Endothelial cell (in vitro differentiated cells): ENCODE results near the gene BHLHA15. TPM values are rescaled to one million over a fixed set of nuclear protein-coding genes. Genes with fewer than 3 reads are reported as not detected.
A peak's percentile ranks its signal among the peaks of the same experiment; 100 is the strongest.

Source experiments
- DNase-seq: peaks from one replicate; pipeline ENCODE4 v3.0.0; 2021; ENCODE audit warnings: low spot score
- H3K27ac Mint-ChIP-seq: one replicate; pipeline ENCODE4 v1.8.0; 2021; ENCODE audit warnings: mixed read lengths, inconsistent platforms; ENCODE audit not compliant: unreplicated experiment
- H3K27me3 Mint-ChIP-seq: one replicate; pipeline ENCODE4 v1.8.0; 2021; ENCODE audit warnings: mild to moderate bottlenecking, moderate library complexity, mixed read lengths, inconsistent platforms; ENCODE audit not compliant: unreplicated experiment
- H3K36me3 Mint-ChIP-seq: one replicate; pipeline ENCODE4 v1.8.0; 2021; ENCODE audit warnings: mild to moderate bottlenecking, low read depth, mixed read lengths, inconsistent platforms; ENCODE audit not compliant: unreplicated experiment
- H3K4me1 Mint-ChIP-seq: one replicate; pipeline ENCODE4 v1.8.0; 2021; ENCODE audit warnings: mild to moderate bottlenecking, mixed read lengths, inconsistent platforms; ENCODE audit not compliant: unreplicated experiment
- H3K4me3 Mint-ChIP-seq: one replicate; pipeline ENCODE4 v1.8.0; 2021; ENCODE audit warnings: mild to moderate bottlenecking, mixed read lengths, inconsistent platforms; ENCODE audit not compliant: unreplicated experiment
- H3K9me3 Mint-ChIP-seq: one replicate; pipeline ENCODE4 v1.8.0; 2021; ENCODE audit warnings: mixed read lengths, inconsistent platforms; ENCODE audit not compliant: unreplicated experiment
- total RNA-seq: library from RNA; stranded (reverse); fragmentation: NEBNext Ultra II Directional; extraction: Animal tissue kit (Norgen Biotek cat#: 25700); gene quantifications from one replicate; pipeline ENCODE4 v1.2.1, GENCODE V29; 2021; ENCODE audit not compliant: unreplicated experiment
- TF ChIP-seq, protein P1 (sequence below): fragments of 200-600 bp; sonication (generic); IDR thresholded peaks from one replicate; pipeline ENCODE4 v1.5.0; 2021; ENCODE audit warnings: antibody characterized with exemption; ENCODE audit not compliant: unreplicated experiment

BHLHA15 gene
- total RNA-seq, 1 donor from 2014 or later = 1.2 TPM

DNA sequence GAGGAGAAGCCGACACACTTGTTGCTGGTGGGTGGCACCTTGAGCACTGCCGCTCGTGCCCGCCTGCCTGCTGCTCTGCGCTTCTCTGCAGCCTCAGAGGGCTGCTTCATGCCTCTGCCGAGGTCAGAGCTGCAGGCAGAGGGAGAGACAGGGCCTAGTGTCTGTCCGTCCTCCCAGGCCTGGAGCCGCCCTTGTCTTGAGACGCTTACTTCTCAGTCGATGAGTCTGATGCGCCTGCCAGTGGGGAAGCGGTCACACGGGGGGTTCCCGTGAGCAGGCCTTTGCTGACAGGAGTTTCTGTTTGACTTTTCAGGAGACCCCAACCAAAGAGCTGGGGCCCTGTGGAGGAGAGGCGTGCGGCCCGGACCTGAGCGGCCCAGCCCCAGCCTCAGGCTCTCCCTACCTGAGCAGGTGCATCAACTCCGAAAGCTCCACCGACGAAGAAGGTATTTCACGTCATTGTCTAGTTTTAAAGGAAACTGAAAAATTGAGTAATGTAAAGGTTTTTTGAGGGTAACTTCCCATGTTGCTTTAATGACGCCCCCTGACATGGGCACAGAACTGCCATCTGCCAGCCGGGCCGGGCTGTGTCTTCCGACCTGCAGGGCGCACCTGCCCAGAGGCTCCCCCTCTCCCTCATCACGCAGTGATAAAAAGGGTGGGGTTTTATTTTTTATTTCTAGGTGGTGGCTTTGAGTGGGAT is 7.8 kb upstream of the BHLHA15 start:
- no peak overlapping the region for H3K4me3 Mint-ChIP-seq
- no peaks in the 10 kb centered on the region for H3K4me1 Mint-ChIP-seq
- no peak overlapping the region for H3K27ac Mint-ChIP-seq
- no peak for DNase-seq
- peaks cover 16% of the 10 kb centered on the region for H3K36me3 Mint-ChIP-seq
- peaks cover 5% of the 10 kb centered on the region for H3K27me3 Mint-ChIP-seq
- H3K9me3 Mint-ChIP-seq = no peaks in the 10 kb centered on the region
- TF ChIP-seq, protein P1, sequence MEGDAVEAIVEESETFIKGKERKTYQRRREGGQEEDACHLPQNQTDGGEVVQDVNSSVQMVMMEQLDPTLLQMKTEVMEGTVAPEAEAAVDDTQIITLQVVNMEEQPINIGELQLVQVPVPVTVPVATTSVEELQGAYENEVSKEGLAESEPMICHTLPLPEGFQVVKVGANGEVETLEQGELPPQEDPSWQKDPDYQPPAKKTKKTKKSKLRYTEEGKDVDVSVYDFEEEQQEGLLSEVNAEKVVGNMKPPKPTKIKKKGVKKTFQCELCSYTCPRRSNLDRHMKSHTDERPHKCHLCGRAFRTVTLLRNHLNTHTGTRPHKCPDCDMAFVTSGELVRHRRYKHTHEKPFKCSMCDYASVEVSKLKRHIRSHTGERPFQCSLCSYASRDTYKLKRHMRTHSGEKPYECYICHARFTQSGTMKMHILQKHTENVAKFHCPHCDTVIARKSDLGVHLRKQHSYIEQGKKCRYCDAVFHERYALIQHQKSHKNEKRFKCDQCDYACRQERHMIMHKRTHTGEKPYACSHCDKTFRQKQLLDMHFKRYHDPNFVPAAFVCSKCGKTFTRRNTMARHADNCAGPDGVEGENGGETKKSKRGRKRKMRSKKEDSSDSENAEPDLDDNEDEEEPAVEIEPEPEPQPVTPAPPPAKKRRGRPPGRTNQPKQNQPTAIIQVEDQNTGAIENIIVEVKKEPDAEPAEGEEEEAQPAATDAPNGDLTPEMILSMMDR = no peak

DNA sequence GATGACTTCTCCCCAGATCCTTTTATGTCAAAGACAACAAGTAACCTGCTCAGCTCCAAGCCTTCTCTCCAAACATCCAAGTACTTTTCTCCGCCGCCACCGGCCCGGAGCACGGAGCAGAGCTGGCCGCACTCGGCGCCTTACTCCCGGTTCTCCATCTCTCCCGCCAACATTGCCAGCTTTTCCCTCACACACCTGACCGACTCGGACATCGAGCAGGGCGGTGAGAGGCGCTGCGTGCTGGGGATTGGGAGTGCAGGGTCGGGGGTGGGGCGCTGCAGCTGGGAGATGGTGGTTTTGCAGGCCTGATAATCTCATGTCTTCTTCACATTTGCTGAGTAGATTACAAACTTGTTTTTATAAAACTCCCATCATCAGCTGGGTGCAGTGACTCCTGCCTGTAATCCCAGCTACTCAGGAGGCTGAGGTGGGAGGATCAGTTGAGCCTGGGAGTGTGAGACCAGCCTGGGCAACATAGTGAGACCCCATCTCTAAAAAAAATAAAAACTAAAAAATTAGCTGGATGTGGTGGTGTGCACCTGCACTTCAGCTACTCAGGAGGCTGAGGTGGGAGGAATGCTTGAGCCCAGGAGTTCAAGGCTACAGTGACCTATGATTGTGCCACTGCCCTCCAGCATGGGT is 7.2 kb upstream of the BHLHA15 start:
- peaks cover 16% of the 10 kb centered on the region for H3K36me3 Mint-ChIP-seq
- H3K4me3 Mint-ChIP-seq = no peak overlapping the region
- H3K9me3 Mint-ChIP-seq = no peaks in the 10 kb centered on the region
- no peak overlapping the region for H3K27ac Mint-ChIP-seq
- peaks cover 5% of the 10 kb centered on the region for H3K27me3 Mint-ChIP-seq
- no peak for DNase-seq
- no peaks in the 10 kb centered on the region for H3K4me1 Mint-ChIP-seq
- TF ChIP-seq, protein P1 = no peak

DNA sequence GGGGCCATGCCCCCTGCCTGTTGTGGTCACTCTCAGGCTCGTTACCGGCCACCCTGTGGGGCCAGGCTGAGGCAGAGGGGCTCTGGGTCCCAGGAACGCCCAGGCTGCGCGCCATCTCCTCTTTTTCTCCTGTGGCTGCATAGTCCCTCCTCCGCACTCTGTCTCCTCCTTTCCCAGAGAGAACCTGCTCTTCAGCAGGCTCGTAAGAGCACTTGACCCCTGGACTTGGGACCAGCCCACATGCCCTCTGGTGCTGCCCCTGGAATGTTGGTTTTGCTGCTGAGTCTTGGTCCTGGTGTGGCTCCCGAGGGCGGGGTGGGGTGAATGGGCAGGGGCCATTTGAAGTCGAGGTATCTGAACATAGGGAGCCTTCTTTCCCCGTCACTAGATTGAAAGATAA is 6.6 kb upstream of the BHLHA15 start:
- no peak overlapping the region for H3K27ac Mint-ChIP-seq
- no peak for DNase-seq
- H3K9me3 Mint-ChIP-seq = no peaks in the 10 kb centered on the region
- TF ChIP-seq, protein P1 = no peak
- H3K36me3 Mint-ChIP-seq = peaks cover 16% of the 10 kb centered on the region
- no peaks in the 10 kb centered on the region for H3K4me1 Mint-ChIP-seq
- no peak overlapping the region for H3K4me3 Mint-ChIP-seq
- H3K27me3 Mint-ChIP-seq = peaks cover 8% of the 10 kb centered on the region

DNA sequence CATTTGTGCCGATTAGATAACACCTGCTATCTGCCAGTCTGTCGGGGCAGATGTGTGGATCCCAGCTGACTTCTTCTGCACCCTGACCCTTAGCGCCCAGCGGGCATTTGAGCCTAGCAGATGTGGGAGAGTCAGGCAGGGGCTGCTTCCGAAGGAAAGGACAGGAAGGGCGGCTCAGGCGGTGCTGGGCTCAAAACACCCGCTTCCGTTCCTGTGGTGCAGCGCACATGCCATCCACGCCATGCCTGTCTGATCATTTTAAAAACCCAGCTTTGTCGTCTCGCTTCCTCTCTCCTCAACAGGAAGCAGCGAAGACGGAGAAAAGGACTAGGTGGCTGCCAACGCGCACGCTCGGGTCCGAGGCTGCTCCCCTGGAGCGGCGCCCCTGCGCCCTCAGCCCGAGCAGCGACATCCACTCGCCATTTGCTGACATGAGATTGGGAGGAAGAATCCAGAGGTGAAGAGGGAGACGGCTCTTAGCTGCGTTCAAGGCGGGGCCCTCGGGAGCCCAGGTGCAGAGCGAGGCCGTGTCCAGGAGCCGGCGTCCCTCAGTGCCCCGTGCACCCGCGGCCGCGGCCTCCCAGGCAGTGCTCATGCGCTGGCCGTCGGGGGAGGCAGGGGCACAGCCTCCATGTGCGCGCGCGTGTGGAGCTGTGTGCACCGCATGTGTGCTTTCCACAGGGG is 5.9 kb upstream of the BHLHA15 start:
- TF ChIP-seq, protein P1 = no peak
- no peak overlapping the region for H3K27ac Mint-ChIP-seq
- peak overlapping the region; percentile 43 for H3K4me3 Mint-ChIP-seq
- H3K9me3 Mint-ChIP-seq = no peaks in the 10 kb centered on the region
- no peaks in the 10 kb centered on the region for H3K4me1 Mint-ChIP-seq
- H3K36me3 Mint-ChIP-seq = peaks cover 16% of the 10 kb centered on the region
- H3K27me3 Mint-ChIP-seq = peaks cover 11% of the 10 kb centered on the region
- no peak for DNase-seq
